NCI-H1092 (cell line): ENCODE data around the gene SECISBP2L.

Experiments
- DNase-seq: peaks from one replicate; lab custom pipeline; 2025; lab: John Stamatoyannopoulos, UW

The SECISBP2L gene

DNA sequence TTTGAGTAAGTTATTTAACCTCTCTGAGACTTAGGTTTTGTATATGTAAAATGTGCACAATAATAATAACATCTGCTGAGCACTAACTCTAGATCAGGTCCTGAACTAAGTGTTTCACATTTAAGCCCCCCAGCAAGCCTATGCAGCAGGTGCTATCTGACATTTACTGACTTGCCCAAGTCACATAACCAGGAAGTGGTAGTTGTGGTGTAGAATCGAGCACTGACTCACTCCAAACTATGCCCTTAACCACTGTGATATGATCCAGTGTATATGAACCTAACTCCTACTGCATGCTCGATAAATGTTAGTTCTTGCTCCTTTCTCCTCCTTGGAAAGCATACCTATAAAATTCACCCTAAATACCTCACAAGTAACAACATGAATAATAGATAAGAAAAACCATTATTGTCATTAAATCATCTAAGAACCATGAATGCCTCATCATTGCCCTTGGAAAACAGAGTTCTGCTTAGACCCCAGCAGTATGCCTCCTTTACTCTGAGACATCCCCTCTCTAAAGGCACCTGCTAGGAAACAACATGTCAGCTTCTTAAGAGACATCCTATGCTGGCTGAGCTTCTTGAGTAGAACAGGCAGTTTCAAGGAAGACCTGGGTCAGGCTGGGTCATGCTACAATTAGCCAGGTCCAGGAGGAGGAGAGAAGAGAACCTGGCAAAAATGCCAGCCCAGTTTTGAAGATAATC is 79.5 kb downstream of the SECISBP2L start:
- no peak for DNase-seq

DNA sequence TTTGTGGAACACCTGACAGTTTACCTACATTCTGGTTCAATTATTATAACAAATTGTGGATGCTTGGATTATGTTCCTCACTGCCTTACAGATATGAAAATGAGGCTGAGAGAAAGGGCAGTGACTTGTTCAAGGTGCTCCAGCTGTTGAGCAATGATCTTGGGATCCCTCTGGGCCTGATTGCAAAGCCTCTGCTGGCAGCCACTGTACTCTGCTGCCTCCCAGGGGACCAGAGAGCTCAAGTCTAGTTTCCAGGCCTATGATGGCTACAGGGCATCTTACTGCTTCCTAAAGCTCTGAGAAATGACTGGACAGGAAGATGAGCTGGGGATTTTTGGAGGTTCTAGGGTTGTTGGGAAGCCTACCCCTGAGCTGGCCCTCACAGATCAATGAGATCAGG is 80.3 kb downstream of the SECISBP2L start:
- DNase-seq, result no peak

DNA sequence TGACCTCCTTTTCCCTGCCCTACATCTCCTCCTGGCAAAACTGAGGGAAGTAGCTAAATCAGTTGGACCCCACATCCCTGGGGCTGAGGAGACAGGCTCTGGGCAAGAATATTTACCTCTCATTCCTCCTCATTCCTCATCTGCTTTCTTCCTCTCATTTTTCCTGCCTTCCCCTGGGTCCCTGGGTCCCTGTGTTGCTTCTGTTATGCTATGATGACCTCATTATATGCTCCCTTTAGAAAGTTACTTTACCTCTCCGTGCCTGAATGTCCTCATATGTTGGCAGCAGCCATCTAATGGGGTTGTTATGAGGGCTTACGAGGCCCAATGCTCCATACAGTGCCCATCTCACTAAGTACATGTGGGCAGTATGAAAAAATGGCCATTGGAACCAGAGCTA is 81.3 kb downstream of the SECISBP2L start:
- DNase-seq, result no peak

DNA sequence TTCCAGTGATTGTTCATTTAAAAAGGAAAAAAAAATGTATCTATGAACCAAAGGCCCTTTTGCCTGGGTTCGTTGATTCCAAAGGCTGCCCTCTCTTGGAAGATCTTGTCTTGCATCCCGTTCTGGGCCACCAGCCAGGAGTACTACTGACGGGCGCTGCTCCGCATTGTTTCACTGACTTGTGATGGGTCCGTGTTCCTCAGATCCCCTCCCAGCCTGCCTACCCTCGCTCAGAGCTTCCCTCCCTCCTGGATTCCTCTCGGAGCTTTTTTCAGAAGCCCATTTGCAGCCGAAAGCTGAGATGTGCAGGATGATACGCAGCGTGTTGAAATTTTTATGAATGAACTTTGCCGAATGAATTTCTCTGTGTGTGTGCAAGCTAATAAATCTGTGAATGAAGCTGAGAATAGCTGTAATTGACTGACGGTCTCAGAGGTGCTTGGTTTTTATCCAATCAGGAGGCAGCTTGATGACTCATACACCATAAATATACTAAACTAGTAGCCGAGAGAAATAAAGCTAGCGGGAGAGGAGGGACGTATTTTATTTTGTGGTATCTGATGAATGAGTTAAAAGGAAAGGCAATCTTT is 82.6 kb downstream of the SECISBP2L start, which contains the start of gene SHC4:
TSS of gene SHC4 (minus strand) at position 396 of the 590 bp plus-strand sequence. CDS start 904 bp downstream, outside the sequence.
- no peak for DNase-seq

DNA sequence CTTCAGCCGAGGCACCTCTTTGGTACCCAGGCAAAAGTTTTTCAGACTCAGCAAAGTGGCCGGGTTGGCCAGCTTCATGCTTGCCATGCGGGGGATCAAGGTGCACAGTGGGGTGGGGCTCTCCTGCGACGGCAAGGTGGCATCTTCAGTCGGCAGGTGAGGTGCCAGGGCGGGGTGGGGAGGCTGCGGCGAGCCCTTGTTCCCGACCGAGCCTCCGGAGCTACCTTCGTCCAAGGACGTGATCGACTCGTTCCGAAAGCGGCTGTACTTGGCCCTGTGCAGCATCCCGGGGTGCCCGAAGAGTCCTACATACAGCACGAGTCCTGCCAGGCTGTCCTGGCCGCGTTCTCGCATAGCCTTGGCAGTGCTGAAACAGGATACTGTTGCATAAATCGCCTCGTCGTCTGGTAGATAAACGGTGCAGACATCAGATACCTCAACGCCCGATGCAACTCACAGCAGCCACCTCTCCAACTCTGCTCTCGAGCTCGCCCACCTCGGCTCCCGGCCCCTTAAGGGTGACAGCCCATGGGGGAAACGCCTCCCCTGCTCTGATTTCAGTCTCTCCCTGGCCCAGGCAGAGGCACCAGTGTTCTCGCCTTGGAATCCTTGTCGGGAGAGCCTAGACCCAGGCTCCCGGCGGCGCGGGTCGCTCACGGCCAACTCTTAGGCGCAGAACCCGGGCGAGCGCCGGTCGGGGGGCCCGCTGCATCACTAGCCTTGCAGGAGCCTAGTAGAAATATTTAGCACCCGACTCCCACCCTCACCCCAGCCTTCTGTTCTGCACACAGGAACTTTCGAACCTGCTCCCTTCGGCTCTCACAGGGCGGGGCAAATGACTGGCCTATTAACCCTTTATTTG is 83.4 kb downstream of the SECISBP2L start:
- DNase-seq, result no peak

DNA sequence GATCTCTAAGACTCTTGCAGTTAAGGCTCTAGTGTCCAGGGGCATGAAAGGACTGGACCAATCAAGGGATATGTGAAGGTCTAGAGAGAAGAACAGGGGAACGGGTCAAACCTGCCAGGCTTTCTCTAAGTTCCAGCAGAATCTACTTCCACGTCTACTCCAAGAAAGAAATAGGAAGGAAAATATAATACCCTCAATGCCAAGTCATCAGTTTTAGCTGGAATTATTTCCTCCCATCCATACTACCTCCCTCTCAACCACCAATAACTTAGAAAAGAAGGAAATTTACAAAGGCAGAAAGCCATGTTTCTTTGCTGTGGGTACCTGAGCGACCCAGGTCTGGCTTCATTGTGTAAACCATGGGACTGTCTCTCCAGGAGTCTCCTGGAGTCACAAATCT is 90.3 kb downstream of the SECISBP2L start:
- DNase-seq, result no peak

DNA sequence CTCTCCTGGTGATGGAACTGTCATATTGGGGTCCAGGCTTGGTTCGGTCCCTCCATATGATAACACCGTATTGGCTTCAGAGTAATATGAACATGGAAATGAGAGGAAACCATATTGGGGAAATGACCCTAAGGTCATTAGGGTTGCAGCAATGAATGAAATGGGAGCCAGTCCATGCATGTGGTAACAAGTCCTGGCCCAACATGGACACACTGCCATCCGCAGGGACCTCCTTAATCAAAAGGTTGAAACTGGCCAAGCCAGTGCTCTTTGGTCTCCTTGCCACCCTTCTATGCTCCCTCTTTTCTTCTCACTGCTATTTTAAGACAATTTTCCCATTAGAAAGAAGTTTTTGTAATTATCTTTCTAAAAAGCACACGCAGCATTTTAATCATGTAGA is 90.9 kb downstream of the SECISBP2L start:
- no peak for DNase-seq

DNA sequence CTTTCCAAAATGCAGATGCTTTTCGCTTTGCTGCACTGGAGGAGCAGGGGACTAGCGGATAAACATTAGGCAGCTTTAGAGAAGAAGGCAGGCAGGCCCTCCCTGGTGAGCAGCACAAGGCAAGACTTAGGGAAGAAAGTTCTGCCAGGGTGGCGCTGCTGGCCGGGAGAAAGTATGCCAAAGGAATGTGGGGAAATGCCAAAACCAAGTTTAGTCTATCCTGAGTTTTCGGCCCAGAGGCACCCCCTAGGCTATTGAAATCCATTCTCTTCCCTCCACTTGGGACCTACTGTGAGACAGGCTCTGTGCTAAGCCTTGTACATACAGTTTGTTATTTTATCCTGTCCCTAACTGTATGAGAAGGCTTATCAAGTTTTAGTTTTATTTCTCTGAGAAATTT is 91.7 kb downstream of the SECISBP2L start:
- no peak for DNase-seq

DNA sequence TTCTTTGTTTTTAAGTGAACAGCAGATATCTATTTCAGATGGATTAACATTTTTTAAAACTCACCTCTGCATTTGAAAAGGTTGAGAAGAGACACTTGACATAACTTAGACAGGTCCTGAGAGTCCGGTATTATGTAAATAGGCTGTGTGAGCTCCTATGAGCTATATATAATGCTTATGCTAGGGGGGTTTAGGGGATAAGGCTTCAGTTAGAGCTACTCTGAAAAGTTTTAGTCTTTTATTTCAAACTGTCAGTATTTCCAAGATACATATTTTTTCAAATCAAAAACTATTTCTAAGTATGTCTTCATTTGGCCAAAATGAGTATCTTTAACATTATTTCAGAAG is 99.4 kb downstream of the SECISBP2L start:
- DNase-seq, result no peak

DNA sequence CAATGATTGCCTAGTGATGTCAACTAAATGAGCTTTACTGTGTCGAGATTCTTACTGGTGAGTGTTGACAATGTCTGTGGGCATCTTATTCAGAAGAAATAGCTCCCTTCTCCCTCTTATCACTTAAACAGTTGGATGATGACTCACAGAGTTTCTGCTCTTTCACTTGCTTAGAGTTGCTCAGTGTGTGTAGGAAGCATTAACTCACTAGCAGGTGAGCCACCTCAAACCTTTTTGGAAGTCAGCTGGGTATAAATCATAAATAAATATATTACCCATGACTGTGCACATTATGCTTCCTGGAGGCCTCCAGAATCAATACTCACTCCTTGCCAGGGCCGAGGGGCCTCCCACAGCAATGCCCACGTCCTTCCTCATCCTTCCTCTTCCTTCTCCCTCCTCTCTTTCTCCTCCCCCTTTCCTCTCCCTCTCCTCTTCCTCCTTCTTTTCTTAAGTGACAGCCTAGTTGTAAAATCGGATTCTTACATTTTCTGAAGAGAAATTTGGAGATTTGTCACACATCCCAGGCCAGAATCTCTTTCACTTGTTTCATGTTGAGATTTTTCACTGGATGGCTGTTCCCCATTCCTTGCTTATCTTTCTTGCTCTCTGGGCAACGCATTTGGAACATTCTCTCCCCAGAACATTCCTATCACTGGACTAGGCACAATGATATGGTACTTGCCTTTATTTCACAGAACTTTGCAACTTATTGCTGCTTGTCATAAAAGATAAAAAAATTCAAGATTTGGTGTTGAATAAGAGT is 100.0 kb downstream of the SECISBP2L start:
- DNase-seq, result no peak

DNA sequence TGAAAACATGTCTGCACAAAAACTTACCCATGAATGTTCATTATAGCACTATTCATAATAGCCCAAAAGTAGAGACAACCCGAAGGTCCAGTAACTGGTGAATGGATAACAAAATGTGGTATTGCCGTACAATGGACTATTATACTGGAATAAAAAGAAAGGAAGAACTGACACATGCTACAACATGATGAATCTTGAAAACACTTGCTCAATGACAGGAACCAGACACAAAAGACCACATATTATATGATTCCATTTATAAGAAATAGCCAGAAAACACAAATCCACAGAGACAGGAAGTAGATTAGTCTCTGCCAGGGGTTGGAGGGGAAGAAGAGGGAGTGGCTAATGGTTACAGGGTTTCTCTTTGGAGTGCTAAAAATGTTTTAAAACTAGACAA is 100.9 kb downstream of the SECISBP2L start:
- no peak for DNase-seq

DNA sequence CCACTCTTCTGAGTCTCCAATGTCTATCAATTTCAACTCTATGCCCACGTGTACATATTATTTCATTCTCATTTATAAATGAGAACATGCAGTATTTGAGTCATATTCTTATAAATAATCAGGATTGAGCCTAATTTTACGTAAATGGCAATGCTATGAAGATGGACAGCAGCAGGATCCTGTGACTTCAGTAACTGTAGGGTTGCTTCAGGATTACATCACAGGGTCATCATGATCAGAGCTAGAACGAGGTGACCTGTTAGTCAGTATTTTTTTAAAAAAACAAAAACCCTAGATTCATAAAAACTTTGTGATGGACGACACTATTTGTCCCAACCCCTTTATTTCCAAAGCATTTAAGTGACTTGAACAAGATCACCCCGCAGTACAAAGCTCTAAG is 104.3 kb downstream of the SECISBP2L start:
- DNase-seq, result no peak

DNA sequence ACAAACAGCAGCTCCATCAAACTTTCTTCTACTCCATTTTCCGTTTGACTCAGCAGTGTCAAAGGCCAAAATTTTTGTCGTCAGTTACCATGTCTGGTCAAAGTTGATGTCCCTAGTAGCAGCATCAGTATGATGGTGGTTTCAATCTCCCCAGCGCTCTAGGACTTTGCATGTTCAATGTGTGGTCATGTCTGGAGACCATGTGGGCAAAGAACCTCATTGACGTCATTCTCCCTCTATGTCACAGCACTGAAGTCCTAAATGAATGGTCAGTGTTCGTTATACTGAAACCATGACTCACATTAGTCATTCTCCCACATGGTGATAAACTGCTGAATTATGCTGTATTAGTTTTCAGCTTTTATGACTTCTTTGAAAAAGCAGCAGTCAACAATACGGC is 105.7 kb downstream of the SECISBP2L start:
- DNase-seq, result no peak

DNA sequence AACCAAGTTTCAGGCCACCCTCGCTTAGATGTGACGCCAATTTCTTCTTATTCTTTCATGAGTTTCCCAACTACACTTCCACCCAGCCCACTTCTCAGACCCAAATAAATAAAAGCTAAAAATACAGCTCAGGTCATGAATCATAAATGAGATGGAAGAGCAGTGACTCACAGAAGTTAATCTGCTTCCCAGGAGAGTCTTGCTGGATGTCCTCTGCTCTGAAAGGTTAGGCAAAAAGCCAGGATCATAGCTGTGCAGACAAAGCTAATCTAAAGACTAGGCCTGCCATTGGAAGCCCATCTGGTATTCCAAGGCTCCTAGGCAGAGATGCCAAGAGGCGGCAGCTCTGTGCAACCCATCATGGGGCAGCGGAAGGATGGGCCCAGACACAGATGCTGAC is 106.6 kb downstream of the SECISBP2L start:
- DNase-seq, result no peak
